KMS-11 (cell line): Measurements from ENCODE around the gene ZMYND10.

Source experiments
- H2AFZ ChIP-seq: fragments of 200-600 bp; sonication (generic); 2 replicates; pipeline ENCODE4 v1.6.1; 2016; ENCODE audit warnings: antibody characterized with exemption, mixed run types, low read depth
- H3K27ac ChIP-seq: fragments of 200-600 bp; sonication (generic); 2 replicates; pipeline ENCODE4 v1.6.1; 2016; ENCODE audit warnings: mild to moderate bottlenecking, mixed run types
- H3K27me3 ChIP-seq: fragments of 200-600 bp; sonication (generic); 2 replicates; pipeline ENCODE4 v1.6.1; 2017; ENCODE audit warnings: mild to moderate bottlenecking, low read depth, mixed run types, moderate library complexity; ENCODE audit not compliant: insufficient read depth
- H3K36me3 ChIP-seq: fragments of 200-600 bp; sonication (generic); 2 replicates; pipeline ENCODE4 v1.6.1; 2017; ENCODE audit warnings: mild to moderate bottlenecking, mixed run types; ENCODE audit not compliant: insufficient read depth
- H3K4me1 ChIP-seq: fragments of 200-600 bp; sonication (generic); 2 replicates; pipeline ENCODE4 v1.6.1; 2016; ENCODE audit warnings: mild to moderate bottlenecking, low read depth, mixed run types; ENCODE audit not compliant: poor library complexity, severe bottlenecking
- H3K4me2 ChIP-seq: fragments of 200-600 bp; sonication (generic); 2 replicates; pipeline ENCODE4 v1.7.0; 2016; ENCODE audit warnings: mild to moderate bottlenecking, mixed run types
- H3K4me3 ChIP-seq: fragments of 200-600 bp; sonication (generic); IDR thresholded peaks from 2 replicates; pipeline ENCODE4 v1.6.1; 2017; ENCODE audit warnings: low read depth, low read length, mixed read lengths; ENCODE audit not compliant: insufficient read depth
- H3K79me2 ChIP-seq: fragments of 200-600 bp; sonication (generic); 2 replicates; pipeline ENCODE4 v1.6.1; 2016; ENCODE audit warnings: low read depth, mixed run types; ENCODE audit not compliant: insufficient read depth
- H3K9ac ChIP-seq: fragments of 200-600 bp; sonication (generic); 2 replicates; pipeline ENCODE4 v1.6.1; 2016; ENCODE audit warnings: mild to moderate bottlenecking, mixed run types
- H4K20me1 ChIP-seq: fragments of 200-600 bp; sonication (generic); 2 replicates; pipeline ENCODE4 v1.6.1; 2016; ENCODE audit warnings: mild to moderate bottlenecking, mixed run types; ENCODE audit not compliant: insufficient read depth
- CTCF ChIP-seq: fragments of 200-600 bp; sonication (generic); conservative IDR thresholded peaks from 2 replicates; pipeline ENCODE4 v1.6.1; 2017; ENCODE audit warnings: low read depth, mild to moderate bottlenecking, antibody characterized with exemption, low read length, moderate library complexity, mixed read lengths

ZMYND10 gene

DNA sequence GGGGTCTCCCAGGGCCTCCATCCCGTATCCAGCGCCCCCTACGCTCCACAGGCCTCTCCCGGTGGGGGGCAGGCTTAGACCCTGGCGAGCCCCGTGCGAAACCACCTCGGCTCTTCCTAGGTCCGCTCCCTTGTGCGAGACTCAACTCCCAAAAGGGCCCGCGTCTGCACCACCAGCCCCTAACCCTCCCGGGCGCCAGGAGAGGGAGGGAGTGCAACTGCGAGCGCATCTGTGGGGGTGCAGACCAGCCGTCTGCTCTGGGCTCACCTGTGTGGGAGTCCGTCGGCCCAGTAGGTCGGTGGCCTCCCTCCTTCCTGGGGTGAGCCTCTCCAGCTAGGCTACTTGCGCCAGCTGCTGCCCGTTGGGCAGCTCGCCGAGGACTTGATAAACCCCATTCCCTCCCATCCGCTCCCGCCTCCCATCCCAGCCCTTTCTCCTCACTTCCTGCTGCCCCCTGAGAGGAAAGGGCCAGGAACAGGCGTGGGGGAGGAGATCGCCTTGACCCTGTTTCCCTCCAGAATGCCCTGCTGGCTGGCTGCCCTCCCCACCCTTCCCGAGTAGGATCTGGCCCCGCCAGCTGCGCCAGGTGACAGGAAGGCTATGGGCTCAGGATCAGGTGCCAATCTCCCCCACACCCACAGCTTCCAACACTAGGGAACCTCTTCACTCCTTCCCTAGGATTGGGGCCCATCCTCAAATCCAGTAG is 23.0 kb downstream of the ZMYND10 start, which contains the start of gene HYAL2:
HYAL2 (minus strand) TSS at position 360 of the 706 bp plus-strand sequence. CDS start 2,256 bp downstream, outside the sequence.
- H3K27me3 ChIP-seq = no peaks in the 10 kb centered on the region
- peak within 1 kb of the TSS; percentile 78 for H3K9ac ChIP-seq
- H3K27ac ChIP-seq = peak within 1 kb of the TSS; percentile 68
- TF ChIP-seq CTCF = no peak
- 0 out of 2 replicates have a peak within 1 kb of the TSS, but pooled peaks have one; percentile 13 for H3K4me2 ChIP-seq
- no peak within 1 kb of the TSS for H3K4me3 ChIP-seq
- H4K20me1 ChIP-seq = no peaks in the 10 kb centered on the region
- H2AFZ ChIP-seq = peak within 1 kb of the TSS; percentile 71
- peaks cover 4% of the 10 kb centered on the region for H3K4me1 ChIP-seq
- H3K79me2 ChIP-seq = peaks cover 5% of the 10 kb centered on the region; the same call in 1 of the 2 replicates
- H3K36me3 ChIP-seq = no peaks in the 10 kb centered on the region

- no peaks in the 10 kb centered on the region for H4K20me1 ChIP-seq
- no peak overlapping the region for H3K4me3 ChIP-seq
- TF ChIP-seq CTCF = peak; percentile 27; the same call in 1 of the 2 replicates
- H3K4me1 ChIP-seq = peaks cover 4% of the 10 kb centered on the region
- H3K4me2 ChIP-seq = 0 out of 2 replicates have a peak overlapping the region, but pooled peaks have one; percentile 13
- H3K36me3 ChIP-seq = no peaks in the 10 kb centered on the region
- no peak overlapping the region for H3K9ac ChIP-seq
- no peaks in the 10 kb centered on the region for H3K27me3 ChIP-seq
- H2AFZ ChIP-seq = peak overlapping the region; percentile 71
- no peaks in the 10 kb centered on the region; the same call in 1 of the 2 replicates for H3K79me2 ChIP-seq
- H3K27ac ChIP-seq = no peak overlapping the region
These were observed 23.5 kb downstream of the ZMYND10 start for GRCh38 chr3:50322115-50322385.

GRCh38 chr3:50321336-50322114 is 24.0 kb downstream of the ZMYND10 start:
- peak overlapping the region; percentile 71 for H2AFZ ChIP-seq
- peak; percentile 64 for TF ChIP-seq CTCF

DNA sequence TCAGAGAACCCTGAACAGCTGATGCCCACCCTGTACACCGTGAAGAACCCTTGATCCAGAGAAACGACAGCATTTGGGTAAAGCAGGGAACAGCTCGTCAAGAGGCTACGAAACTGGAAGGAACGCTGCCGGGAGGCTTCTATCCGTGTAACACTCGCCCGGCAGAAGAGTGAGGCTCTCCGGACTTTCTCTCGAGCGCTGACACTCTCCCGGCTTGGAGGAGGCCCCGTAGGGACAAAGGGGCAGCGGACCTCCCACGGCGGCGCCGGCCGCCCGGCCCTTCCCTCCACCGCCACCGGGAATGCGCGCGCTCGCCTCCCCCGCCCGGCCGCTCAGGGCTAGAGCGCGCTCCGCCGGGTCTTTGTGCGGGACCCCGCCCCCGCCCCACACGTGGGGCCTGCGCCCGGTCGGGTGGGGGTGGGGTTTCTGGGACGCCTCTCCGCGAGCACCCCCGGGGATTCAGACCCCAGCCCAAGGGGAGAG is 24.6 kb downstream of the ZMYND10 start:
- Histone ChIP-seq H3K4me3 (no peak overlapping the region), H3K4me1 (peaks cover 4% of the 10 kb centered on the region), H3K79me2 (no peaks in the 10 kb centered on the region), H3K27ac (peak overlapping the region; percentile 68; the same call in 1 of the 2 replicates), H2AFZ (peak overlapping the region; percentile 71), H3K27me3 (no peaks in the 10 kb centered on the region), H3K36me3 (no peaks in the 10 kb centered on the region), H4K20me1 (no peaks in the 10 kb centered on the region), H3K9ac (peak overlapping the region; percentile 78), H3K4me2 (peak overlapping the region; percentile 78)
- TF ChIP-seq CTCF = no peak

More at GRCh38 chr3:50321336-50322114, 24.0 kb downstream of the ZMYND10 start:
- H3K79me2 ChIP-seq = no peaks in the 10 kb centered on the region
- peaks cover 4% of the 10 kb centered on the region for H3K4me1 ChIP-seq
- H3K4me3 ChIP-seq = no peak overlapping the region
- peak overlapping the region; percentile 44; the same call in 1 of the 2 replicates for H3K4me2 ChIP-seq
- peak overlapping the region; percentile 68 for H3K27ac ChIP-seq
- no peaks in the 10 kb centered on the region for H3K36me3 ChIP-seq
- H3K9ac ChIP-seq = peak overlapping the region; percentile 78
- H3K27me3 ChIP-seq = no peaks in the 10 kb centered on the region
- no peaks in the 10 kb centered on the region for H4K20me1 ChIP-seq
